Left ventricle myocardium superior (tissue), 1 donor: ENCODE data around the gene SH3GL1. TPM values are rescaled to one million over a fixed set of nuclear protein-coding genes. Genes with fewer than 3 reads are reported as not detected.

Source experiments
- ATAC-seq: fragments of 200-7000 bp; cut with Tn5 transposase; one replicate; pipeline ENCODE4 v1.9.1; 2020; ENCODE audit warnings: mild to moderate bottlenecking, moderate library complexity
- DNase-seq: peaks from one replicate; pipeline ENCODE4 v3.0.0-alpha.2; 2020
- intact Hi-C: fragments of 100-400 bp; cut with micrococcal nuclease; formaldehyde crosslinking; loops from one replicate; pipeline ENCODE4 v1.11.0; 2022
- total RNA-seq: library from RNA; stranded (reverse); fragmentation: NEBNext Ultra II Directional; extraction: Animal tissue kit (Norgen Biotek cat#: 25700); gene quantifications from one replicate; pipeline ENCODE4 v1.2.1, GENCODE V29; 2021
- donor health status: DM: no; HTN: yes; CAD: no; lungs with severe emphysema.

Gene SH3GL1
- total RNA-seq, 1 donor from 2014 or later: 19.1 TPM

DNA sequence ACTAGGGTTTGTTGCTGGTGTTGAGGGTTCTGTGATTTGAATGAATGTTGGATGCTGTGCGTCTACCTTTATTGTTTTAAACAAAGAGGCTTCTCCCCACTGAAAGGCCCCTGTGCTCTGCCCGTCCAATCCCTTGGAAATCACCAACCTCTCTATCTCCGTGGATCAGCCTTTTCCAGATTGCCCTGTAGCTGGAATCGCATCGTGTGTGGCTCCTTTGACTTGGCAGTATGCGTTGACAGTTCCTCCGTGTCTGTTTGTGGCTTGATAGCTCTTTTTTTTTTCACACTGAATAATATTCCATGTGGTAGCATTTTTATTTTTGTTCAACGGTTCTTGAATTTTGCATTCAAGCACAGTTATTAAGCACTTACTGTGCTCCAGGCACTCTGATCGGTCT is 34.0 kb upstream of the SH3GL1 start:
- intact Hi-C loops: no loop called here
- DNase-seq: no peak
- no peak for ATAC-seq

DNA sequence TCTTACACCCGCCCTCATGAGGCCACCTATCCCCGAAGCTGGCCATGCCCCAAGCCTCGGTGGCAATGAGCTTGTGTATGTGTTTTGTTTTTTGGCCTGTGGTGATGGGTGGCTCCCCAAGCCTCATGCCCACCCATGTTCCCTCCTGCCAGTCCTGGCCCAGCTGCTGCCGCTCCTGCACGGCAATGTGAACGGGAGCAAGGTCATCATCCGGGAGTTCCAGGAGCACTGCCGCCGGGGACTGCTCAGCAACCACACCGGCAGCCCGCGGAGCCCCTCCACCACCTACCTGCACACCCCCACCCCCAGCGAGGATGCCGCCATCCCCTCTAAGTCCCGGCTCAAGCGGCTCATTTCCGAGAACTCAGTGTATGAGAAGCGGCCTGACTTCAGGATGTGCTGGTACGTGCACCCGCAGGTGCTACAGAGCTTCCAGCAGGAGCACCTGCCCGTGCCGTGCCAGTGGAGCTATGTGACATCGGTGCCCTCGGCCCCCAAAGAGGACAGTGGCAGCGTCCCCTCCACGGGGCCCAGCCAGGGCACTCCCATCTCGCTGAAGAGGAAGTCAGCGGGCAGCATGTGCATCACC is 32.7 kb upstream of the SH3GL1 start:
- intact Hi-C loops: no loop called here
- no peak for ATAC-seq
- DNase-seq: no peak

DNA sequence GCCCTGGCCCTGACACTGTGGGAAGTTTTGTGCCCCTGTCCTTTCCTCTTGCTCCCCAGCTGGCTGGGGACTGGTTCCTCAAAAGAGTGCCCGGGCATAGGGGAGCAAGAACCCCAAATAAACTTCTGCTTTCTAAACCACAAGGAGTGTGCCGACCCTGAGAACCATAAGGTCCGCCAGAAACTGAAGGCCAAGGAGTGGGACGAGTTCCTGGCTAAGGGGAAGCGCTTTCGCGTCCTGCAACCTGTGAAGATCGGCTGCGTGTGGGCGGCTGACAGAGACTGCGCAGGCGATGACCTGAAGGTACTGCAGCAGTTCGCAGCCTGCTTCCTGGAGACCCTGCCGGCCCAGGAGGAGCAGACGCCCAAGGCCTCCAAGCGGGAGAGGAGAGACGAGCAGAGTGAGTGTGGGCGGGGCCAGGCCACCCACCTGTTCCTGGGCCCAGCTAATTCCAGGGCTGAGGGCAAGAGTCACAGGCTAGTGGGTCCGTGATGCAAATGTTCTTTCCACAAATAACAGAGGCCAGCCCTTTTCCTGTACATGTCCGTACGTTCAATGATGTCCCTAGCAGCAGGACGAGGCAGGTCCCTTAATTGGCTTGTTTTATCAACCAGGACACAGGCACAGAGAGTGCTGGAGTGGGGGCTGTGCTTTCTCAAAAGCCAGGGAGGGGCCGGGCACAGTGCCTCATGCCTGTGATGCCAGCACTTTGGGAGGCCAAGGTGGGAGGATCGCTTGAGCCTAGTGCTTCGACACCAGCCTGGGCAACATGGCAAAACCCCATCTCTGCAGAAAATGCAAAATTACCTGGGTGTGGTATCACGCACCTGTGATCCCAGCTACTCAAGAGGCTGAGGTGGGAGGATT is 31.7 kb upstream of the SH3GL1 start:
- intact Hi-C loops: no loop called here
- ATAC-seq (peak; percentile 71), DNase-seq (peak; percentile 30)

DNA sequence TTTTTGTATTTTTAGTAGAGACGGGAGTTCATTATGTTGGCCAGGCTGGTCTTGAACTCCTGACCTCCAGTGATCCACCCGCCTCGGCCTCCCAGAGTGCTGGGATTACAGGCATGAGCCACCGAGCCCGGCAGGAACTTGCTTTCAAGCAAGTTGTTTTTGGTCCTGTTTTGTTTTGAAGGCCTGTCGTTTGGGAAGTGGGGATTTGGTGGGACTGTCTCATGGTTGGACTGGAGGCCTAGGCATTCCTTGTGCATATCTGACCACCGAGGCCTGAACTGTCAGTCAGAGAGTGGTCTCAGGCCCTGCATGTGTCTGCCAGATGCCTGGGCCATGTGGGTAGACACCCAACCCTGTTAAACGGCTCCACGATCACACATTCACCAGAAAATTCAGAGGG is 30.9 kb upstream of the SH3GL1 start:
- DNase-seq (no peak), ATAC-seq (no peak)
- intact Hi-C loops: no loop called here

DNA sequence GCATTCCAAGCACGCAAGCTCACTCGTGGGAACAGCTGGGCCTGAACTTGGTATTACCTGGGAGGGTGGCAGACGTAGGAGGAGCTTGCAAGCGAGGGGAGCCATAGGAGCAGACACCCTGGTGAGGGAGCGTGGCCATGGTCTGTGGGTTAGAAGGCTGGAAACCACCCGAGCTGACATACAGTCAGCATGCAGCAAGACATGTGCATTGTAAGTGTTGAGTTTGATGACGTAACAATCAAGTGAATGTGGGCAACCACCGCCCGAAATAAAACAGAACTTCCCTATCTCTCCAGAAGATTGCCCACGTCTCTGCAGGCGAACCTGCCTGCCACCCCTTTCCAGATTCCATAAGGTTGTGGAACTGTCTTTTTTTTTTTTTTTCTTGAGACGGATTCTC is 30.4 kb upstream of the SH3GL1 start:
- no peak for ATAC-seq

DNA sequence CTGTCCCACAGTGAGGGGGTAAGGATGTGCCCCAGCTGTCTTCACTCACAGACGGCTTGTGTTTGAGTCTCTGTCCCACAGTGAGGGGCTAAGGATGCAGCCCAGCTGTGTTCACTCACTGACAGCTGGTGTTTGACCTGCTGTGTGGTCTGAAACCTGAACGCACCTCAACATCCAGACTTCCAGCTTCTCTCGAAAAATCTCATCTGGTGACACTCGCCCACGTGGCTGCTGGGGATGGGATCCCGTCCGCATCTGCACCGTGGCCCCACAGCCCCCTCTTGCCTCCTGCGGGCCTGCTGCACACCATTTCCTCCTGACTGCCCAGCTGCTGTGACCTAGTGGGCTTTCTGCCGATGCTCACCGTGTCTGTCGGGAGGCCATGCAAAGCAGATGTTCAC is 29.4 kb upstream of the SH3GL1 start:
- intact Hi-C loops: no loop called here
- ATAC-seq: no peak
- DNase-seq: no peak

More for the DNA sequence above, 30.4 kb upstream of the SH3GL1 start:
- no peak for DNase-seq
- intact Hi-C loops: no loop called here

DNA sequence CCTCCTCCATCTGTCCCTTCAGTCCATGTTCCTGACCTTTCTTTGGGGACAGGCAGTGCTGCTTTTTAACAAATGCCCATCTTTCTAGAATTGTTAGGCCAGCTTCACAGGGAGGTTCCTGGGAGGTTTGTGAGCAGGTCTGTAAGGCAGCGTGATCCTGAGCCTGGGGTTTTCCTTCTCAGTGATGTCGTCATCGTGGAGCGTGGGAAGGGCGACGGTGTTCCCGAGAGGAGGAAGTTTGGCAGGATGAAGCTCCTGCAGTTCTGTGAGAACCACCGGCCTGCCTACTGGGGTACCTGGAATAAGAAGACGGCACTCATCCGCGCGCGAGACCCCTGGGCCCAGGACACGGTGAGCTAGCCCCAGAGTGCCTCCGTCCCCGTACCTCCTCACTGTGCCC is 28.9 kb upstream of the SH3GL1 start:
- intact Hi-C loops: no loop called here
- no peak for ATAC-seq
- DNase-seq: no peak

DNA sequence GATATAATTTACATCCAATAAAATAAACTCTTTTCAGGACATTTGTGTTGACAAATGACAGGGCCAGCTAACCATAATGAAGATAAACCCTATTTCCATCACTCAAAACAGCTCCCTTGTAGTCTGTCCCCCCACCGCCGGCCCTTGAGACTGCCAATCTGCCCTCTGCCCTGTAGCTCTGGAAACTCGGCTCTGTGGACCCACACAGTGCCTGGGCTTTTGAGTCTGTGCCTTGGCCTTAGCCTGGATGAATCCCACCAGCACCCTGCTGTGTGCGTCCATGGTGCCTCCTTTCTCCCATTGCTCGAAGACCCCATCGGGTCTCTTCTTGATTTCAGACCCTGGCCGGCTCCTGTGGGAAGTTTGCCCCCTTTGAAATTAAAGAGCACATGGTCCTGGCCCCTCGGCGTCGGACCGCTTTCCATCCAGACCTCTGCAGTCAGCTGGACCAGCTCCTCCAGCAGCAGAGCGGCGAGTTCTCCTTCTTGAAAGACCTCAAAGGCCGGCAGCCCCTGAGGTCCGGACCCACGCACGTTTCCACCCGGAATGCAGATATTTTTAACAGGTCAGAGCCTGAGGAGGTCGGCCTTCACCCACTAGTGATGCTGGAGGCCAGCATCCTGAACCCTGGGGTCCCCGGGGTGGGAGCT is 28.1 kb upstream of the SH3GL1 start:
- DNase-seq (no peak), ATAC-seq (no peak)
- intact Hi-C loops: no loop called here

DNA sequence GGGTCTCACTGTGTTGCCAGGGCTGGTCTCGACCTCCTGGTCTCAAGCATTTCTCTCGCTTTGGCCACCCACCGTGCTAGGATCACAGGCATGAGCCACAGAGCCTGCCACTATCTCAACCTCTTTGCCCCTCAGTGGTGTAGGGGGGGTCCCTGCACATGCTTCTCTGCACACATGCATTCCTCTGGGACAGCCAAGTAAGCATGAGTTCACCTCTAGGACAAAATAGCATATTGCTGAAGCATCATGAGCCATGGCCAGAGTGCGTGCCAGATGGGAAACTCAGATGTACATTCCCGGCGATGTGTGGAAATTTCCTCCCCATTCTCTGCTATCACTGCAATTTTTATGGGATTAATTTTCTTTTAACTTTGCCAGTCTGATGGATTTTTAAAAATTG is 25.2 kb upstream of the SH3GL1 start:
- DNase-seq (no peak), ATAC-seq (no peak)
- intact Hi-C loops: no loop called here

DNA sequence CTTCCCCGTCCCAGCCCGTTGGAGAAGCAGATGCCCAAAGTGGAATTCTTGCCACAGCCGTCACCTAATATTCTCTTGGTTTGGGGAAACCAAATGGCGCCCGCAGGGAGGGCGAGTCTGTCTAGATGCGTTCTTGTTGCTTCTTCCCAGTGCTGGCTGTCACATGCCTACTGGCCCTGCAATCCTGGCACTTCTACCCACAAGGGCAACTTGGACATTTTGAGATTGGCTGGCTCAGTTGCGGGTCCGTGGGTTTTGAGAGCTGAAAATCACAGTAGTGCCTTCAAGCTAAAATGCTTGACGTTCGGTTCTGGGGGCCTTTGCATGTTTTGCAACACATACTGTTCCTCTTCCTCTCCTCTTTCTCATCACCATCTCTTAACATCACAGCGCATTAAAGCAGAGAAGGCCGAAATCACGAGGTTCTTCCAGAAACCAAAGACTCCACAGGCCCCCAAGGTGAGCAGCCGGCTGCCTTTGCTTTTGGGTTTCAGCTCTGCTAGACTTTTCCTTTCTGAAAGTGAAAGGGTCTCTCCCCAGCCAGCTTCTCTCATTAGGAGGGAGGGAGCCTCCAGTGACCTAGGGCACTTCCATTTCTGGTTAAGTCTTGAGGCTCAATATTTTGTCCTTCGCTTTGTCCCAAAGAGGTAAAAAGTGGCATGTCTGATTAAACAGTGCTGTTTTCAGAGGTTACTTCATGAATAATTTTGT is 23.2 kb upstream of the SH3GL1 start:
- intact Hi-C loops: no loop called here
- no peak for ATAC-seq

DNA sequence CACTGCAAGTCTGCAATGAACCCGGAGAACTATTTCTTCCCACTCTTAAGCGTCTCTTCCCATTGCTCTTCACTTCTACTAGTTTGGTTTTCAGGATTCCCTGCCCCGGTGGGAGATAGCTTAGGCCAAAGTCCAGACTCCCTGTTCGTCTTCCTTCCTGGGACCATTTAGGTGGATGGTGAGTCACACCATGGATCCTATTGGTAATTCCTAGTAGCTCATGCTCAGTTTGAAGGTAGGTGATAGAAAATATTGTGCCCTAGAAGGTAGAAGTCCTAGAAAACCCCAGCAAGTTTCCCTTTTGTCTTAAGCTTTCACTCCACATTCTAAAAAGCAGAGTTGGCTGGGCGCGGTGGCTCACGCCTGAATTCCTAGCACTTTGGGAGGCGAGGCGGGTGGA is 15.9 kb upstream of the SH3GL1 start:
- no peak for ATAC-seq
- intact Hi-C loops: no loop called here
- DNase-seq: no peak

More for the DNA sequence above, 23.2 kb upstream of the SH3GL1 start:
- no peak for DNase-seq

DNA sequence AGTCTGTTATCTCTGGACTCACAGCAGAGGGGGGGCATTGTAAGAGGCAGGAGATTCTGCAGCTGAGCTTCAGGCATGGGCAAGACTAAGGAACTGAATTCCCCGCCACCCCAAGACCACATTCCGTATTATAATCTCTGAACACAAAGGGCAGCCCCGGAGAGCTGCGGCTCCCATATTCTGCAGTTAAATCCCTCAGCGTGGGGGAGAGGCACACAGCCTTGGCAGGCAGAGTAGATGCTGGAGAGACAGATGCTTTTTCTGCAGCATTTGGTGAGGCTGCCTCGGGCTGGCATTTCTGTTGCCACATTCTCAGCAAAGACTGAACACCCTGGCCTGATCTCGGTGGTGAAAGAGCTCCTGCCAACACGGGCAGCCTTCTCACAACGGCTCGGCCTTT is 15.0 kb upstream of the SH3GL1 start:
- peak; percentile 22 for ATAC-seq
- DNase-seq: no peak
- intact Hi-C loops: no loop called here

DNA sequence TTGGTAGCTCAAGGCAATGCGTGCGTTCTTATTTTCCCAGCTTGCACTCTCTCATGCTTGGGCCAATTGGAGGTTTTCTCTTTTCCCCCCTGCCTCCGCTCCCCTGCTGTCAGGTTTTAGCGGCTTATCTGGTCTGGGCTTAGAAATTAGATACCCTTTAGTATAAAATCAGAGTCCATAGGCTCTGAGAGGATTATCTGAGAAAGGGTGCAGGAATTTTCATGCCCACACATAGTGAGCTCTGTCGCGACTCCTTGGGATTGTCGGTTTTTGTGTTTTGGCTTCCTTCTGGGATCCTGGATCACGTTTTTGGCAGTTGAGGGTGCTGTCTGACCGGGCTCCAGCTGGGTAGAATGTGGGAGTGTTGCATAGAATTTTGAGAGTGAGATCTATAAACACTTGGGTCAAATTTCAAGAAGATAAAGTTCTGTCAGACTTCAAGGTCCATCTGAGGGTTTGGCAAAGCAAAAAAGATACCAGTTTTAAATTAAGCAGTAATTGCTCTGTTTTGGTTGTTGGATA is 14.5 kb upstream of the SH3GL1 start:
- intact Hi-C loops: no loop called here

DNA sequence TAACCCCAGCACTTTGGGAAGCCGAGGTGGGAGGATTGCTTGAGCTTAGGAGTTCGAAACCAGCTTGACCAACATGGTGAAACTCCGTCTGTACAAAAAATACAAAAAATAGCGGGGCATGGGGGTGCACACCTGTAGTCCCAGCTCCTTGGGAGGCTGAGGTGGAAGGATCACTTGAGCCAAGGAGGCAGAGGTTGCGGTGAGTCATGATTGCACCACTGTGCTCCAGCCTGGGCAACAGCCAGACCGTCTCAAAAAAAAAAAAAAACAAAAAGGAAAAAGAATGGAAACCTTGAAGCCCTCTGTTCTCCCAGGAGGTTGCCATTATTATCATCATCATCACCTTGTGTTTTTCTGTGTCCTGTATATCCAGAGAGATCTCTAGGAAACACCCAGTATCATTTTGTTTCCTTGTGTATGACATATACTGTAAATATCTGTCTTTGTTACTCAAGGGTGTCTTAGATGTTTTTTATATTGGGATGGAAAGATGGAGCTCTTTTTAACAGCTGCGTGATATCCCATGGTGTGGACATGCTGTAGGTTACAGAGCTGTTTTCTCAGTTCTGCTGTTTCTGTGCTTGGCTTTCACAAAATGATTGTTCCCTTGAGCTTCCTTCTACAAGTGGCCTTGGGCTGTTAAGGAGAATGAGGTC is 13.9 kb upstream of the SH3GL1 start:
- intact Hi-C loops: no loop called here
- ATAC-seq (peak; percentile 56), DNase-seq (no peak)

More for the DNA sequence above, 14.5 kb upstream of the SH3GL1 start:
- DNase-seq: no peak
- peak; percentile 21 for ATAC-seq

DNA sequence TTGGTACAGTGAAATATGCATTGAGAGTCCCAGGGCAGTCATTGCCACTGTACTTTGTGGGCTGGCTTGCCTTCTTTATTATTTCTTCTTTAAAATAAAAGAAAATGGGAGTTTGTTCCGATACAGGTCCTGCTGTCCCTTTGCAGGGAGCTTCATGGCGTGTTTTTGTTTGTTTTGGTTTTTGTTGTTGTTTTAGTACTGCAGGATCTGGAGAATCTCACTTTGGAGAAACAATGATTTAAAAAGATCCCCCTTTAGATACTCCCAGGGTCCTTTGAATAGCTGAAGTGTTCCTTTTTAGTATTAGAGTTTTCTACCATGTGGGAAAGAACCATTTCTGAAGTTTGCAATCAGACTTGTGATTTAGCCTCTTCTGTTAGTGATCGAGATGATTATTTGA is 13.2 kb upstream of the SH3GL1 start:
- intact Hi-C loops: no loop called here
- DNase-seq (no peak), ATAC-seq (no peak)

DNA sequence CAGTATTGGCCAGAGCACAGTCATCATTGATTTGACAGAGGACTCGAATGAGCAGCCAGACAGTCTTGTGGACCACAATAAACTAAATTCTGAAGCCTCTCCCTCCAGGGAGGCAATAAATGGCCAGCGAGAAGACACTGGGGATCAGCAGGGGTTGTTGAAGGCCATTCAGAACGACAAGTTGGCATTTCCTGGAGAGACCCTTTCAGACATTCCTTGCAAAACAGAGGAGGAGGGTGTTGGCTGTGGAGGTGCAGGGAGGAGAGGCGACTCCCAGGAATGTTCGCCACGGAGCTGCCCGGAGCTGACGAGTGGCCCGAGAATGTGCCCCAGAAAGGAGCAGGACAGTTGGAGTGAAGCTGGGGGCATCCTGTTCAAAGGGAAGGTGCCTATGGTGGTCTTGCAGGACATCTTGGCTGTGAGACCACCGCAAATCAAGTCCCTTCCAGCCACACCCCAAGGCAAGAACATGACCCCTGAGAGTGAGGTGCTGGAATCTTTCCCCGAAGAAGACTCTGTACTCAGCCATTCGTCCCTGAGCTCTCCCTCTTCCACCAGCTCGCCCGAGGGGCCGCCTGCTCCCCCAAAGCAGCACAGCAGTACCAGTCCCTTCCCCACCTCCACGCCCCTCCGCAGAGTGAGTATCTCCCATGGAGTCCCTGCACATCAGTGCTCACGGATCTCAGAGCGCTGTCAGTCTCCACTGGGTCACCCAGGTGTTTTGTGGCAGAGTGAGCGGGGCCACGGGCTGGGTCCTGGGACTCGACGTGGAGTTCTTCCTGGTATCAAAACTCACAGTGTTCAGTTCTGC is 9.0 kb upstream of the SH3GL1 start:
- ATAC-seq (no peak), DNase-seq (no peak)
- intact Hi-C loops: no loop called here

DNA sequence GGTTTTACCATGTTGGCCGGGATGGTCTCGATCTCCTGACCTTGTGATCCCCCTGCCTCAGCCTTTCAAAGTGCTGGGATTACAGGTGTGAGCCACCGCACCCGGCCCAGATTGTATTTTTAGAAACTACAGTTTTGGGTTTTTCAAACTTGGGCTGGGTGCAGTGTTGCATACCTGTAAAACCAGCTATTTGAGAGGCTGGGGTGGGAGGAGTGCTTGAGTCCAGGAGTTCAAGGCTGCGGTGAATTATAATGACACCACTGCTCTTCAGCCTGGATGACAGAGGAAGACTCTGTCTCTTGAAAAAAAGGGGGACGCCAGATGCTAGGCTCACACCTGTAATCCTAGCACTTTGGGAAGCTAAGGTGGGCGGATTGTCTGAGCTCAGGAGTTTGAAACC is 6.3 kb upstream of the SH3GL1 start:
- ATAC-seq (no peak), DNase-seq (no peak)
- intact Hi-C loops: no loop called here

DNA sequence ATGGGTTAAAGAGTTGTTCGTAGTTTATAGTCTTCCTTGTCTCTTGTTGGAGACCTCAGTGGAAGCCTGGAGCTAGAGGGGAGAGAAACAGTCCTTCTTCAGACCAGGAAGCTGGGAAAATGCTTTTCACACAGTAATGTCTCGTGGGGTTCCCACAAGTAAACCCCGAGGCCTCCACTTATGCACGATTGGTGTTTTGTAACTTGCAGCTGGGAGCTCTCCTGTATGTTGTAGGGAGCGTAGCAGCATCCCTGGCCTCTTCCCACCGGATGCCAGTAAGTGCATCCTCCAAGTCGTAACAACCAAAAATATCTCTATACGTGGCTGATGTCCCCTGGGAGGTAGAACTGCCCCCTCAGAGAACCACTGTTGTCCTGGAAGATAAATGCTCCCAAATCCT is 5.6 kb upstream of the SH3GL1 start:
- DNase-seq: no peak
- intact Hi-C loops: no loop called here
- ATAC-seq: no peak
